ENCODE data around the gene CYP20A1. TPM values are rescaled to one million over a fixed set of nuclear protein-coding genes. Genes with fewer than 3 reads are reported as not detected.

The CYP20A1 gene
- total and polyA plus RNA-seq, 2 donors (not counting 1 experiment from before 2014, with no cell fraction given), result 35.9 to 36.3 TPM

DNA sequence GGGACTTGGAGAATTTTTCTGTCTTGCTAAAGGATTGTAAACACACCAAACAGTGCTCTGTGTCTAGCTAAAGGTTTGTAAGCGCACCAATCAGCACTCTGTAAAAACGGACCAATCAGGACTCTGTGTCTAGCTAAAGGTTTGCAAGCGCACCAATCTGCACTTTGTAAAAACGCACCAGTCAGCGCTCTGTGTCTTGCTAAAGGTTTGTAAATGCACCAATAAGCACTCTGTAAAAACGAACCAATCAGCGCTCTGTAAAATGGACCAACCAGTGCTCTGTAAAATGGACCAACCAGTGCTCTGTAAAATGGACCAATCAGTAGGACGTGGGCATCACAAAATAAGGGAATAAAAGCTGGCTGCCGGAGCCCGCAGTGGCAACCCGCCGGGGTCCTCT, 105.8 kb downstream of the CYP20A1 start:
- DNase-seq (ENCODE audit: low read depth in 2 of 2), result no peak
- no peaks in the 10 kb centered on the region for H3K36me3 ChIP-seq (ENCODE audit: control insufficient read depth, insufficient read depth, low read length)
- H3K79me2 ChIP-seq (ENCODE audit: control insufficient read depth, insufficient read depth, low read length), result peaks cover 50% of the 10 kb centered on the region
- H3K4me3 ChIP-seq (replicated peaks in 1 of 4; ENCODE audit: control extremely low read depth in 1 of 4, insufficient read depth in 1 of 4, low read depth in 3 of 4, low read length in 4 of 4), result no peak overlapping the region
- H3K9ac ChIP-seq (ENCODE audit: insufficient read depth, low read length), result no peak overlapping the region
- no peak overlapping the region for H3K27ac ChIP-seq (ENCODE audit: insufficient read depth, low read length)
- peaks cover 10% of the 10 kb centered on the region for H3K4me1 ChIP-seq (ENCODE audit: control insufficient read depth, extremely low read depth, insufficient read depth, low read length)
- H2AFZ ChIP-seq (ENCODE audit: low read length), result no peak overlapping the region
- no peaks in the 10 kb centered on the region for H3K27me3 ChIP-seq (ENCODE audit: control insufficient read depth, insufficient read depth, low read length)
- no peaks in the 10 kb centered on the region for H3K9me3 ChIP-seq (ENCODE audit: control insufficient read depth, insufficient read depth, low read depth, low read length)
- TF ChIP-seq CTCF (conservative IDR thresholded peaks at IDR 0.05 in 1 of 2, IDR thresholded peaks at IDR 0.05 in 1 of 2; ENCODE audit: low read depth in 1 of 2, low read length in 2 of 2), result no peak
- no peak for TF ChIP-seq EZH2 (IDR thresholded peaks at IDR 0.05; ENCODE audit: low read length, missing control alignments)
- peaks cover 2% of the 10 kb centered on the region for H4K20me1 ChIP-seq (ENCODE audit: control insufficient read depth, extremely low read depth, insufficient read depth, low read length)
- H3K4me2 ChIP-seq (ENCODE audit: extremely low read depth, insufficient read depth, low read length), result no peak overlapping the region

- no peaks in the 10 kb centered on the region for H3K4me1 ChIP-seq (ENCODE audit: control insufficient read depth, extremely low read depth, insufficient read depth, low read length)
- H4K20me1 ChIP-seq (ENCODE audit: control insufficient read depth, extremely low read depth, insufficient read depth, low read length), result no peaks in the 10 kb centered on the region
- H3K79me2 ChIP-seq (ENCODE audit: control insufficient read depth, insufficient read depth, low read length), result peaks cover 50% of the 10 kb centered on the region
- TF ChIP-seq CTCF (conservative IDR thresholded peaks at IDR 0.05 in 1 of 2, IDR thresholded peaks at IDR 0.05 in 1 of 2; ENCODE audit: low read depth in 1 of 2, low read length in 2 of 2) (no peak), EZH2 (IDR thresholded peaks at IDR 0.05; ENCODE audit: low read length, missing control alignments) (no peak)
- no peak for DNase-seq (ENCODE audit: low read depth in 2 of 2)
- H2AFZ ChIP-seq (ENCODE audit: low read length), result no peak overlapping the region
- H3K27ac ChIP-seq (ENCODE audit: insufficient read depth, low read length), result no peak overlapping the region
- H3K27me3 ChIP-seq (ENCODE audit: control insufficient read depth, insufficient read depth, low read length), result no peaks in the 10 kb centered on the region
- no peak overlapping the region for H3K4me3 ChIP-seq (replicated peaks in 1 of 4; ENCODE audit: control extremely low read depth in 1 of 4, insufficient read depth in 1 of 4, low read depth in 3 of 4, low read length in 4 of 4)
- no peaks in the 10 kb centered on the region for H3K36me3 ChIP-seq (ENCODE audit: control insufficient read depth, insufficient read depth, low read length)
- H3K4me2 ChIP-seq (ENCODE audit: extremely low read depth, insufficient read depth, low read length), result no peak overlapping the region
- H3K9ac ChIP-seq (ENCODE audit: insufficient read depth, low read length), result no peak overlapping the region
- no peaks in the 10 kb centered on the region for H3K9me3 ChIP-seq (ENCODE audit: control insufficient read depth, insufficient read depth, low read depth, low read length)
These were observed 107.8 kb downstream of the CYP20A1 start for GRCh38 chr2:203346612-203347011.

- H3K4me2 ChIP-seq (ENCODE audit: extremely low read depth, insufficient read depth, low read length), result no peak overlapping the region
- H3K9ac ChIP-seq (ENCODE audit: insufficient read depth, low read length), result no peak overlapping the region
- no peaks in the 10 kb centered on the region for H3K36me3 ChIP-seq (ENCODE audit: control insufficient read depth, insufficient read depth, low read length)
- no peaks in the 10 kb centered on the region for H3K9me3 ChIP-seq (ENCODE audit: control insufficient read depth, insufficient read depth, low read depth, low read length)
- H4K20me1 ChIP-seq (ENCODE audit: control insufficient read depth, extremely low read depth, insufficient read depth, low read length), result no peaks in the 10 kb centered on the region
- no peak for DNase-seq (ENCODE audit: low read depth in 2 of 2)
- H3K4me3 ChIP-seq (replicated peaks in 1 of 4; ENCODE audit: control extremely low read depth in 1 of 4, insufficient read depth in 1 of 4, low read depth in 3 of 4, low read length in 4 of 4), result no peak overlapping the region
- no peaks in the 10 kb centered on the region for H3K4me1 ChIP-seq (ENCODE audit: control insufficient read depth, extremely low read depth, insufficient read depth, low read length)
- no peaks in the 10 kb centered on the region for H3K27me3 ChIP-seq (ENCODE audit: control insufficient read depth, insufficient read depth, low read length)
- TF ChIP-seq EZH2 (IDR thresholded peaks at IDR 0.05; ENCODE audit: low read length, missing control alignments) (no peak), CTCF (conservative IDR thresholded peaks at IDR 0.05 in 1 of 2, IDR thresholded peaks at IDR 0.05 in 1 of 2; ENCODE audit: low read depth in 1 of 2, low read length in 2 of 2) (no peak)
- H3K27ac ChIP-seq (ENCODE audit: insufficient read depth, low read length), result no peak overlapping the region
- H2AFZ ChIP-seq (ENCODE audit: low read length), result no peak overlapping the region
- H3K79me2 ChIP-seq (ENCODE audit: control insufficient read depth, insufficient read depth, low read length), result peaks cover 51% of the 10 kb centered on the region
These were observed 108.6 kb downstream of the CYP20A1 start for GRCh38 chr2:203347375-203347774.

All from fibroblast of lung (primary cell).